ENCODE measurements around the gene DIP2B. TPM values are rescaled to one million over a fixed set of nuclear protein-coding genes. Genes with fewer than 3 reads are reported as not detected.

The DIP2B gene
- total RNA-seq, 1 experiment from 2014 or later: 20.0 TPM

DNA sequence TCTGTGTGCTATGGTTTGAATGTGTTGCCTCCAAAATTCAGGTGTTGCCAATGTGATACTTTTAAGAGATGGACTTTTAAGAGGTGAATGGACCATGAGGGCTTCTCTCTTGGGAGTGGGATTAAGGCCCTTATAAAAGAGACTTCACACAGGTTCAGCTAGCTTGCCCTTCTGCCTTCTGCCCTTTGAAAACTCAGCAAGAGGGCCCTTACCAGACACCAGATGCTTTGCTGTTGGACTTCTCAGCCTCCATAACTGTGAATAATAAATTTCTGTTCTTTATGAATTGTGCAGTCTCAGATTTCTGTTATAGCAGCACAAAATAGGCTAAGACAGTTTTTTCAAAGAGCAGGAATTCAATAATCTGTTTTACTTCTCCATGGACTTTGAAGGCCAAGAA is 86.1 kb downstream of the DIP2B start:
- H3K4me3 Mint-ChIP-seq: no peak overlapping the region
- H3K18ac ChIP-seq (ENCODE audit: insufficient read length, low read depth, low read length): no peak overlapping the region
- H3K4me2 ChIP-seq (ENCODE audit: insufficient read depth, insufficient read length, low read length): no peak overlapping the region
- no peak overlapping the region for H3K56ac ChIP-seq (ENCODE audit: insufficient read length, low read depth, low read length)
- H2BK15ac ChIP-seq (ENCODE audit: low read depth, low read length): no peak overlapping the region
- DNase-seq: no peak
- H2BK20ac ChIP-seq (ENCODE audit: low read depth, low read length, poor library complexity, severe bottlenecking): no peak overlapping the region
- H3K27ac ChIP-seq (ENCODE audit: insufficient read length, low read depth, low read length): no peak overlapping the region
- H3K4me1 ChIP-seq (ENCODE audit: insufficient read depth, low read length): peaks cover 6% of the 10 kb centered on the region; the same call in 1 of the 2 replicates
- H2AK5ac ChIP-seq (ENCODE audit: insufficient read length, low read length): no peak overlapping the region
- H3K79me1 ChIP-seq (ENCODE audit: insufficient read depth, low read depth, low read length, poor library complexity, severe bottlenecking): no peaks in the 10 kb centered on the region
- H3K23me2 ChIP-seq (ENCODE audit: insufficient read length, low read depth, low read length, poor library complexity, severe bottlenecking): no peaks in the 10 kb centered on the region
- no peaks in the 10 kb centered on the region for H3K27me3 ChIP-seq (ENCODE audit: insufficient read depth, low read length)
- no peak overlapping the region for H2BK12ac ChIP-seq (ENCODE audit: insufficient read length, low read depth, low read length)
- H3K36me3 Mint-ChIP-seq (ENCODE audit: insufficient read depth in 1 of 3, low read depth in 3 of 3): no peaks in the 10 kb centered on the region
- no peak overlapping the region for H4K8ac ChIP-seq (replicated peaks; ENCODE audit: insufficient read length, low read depth, low read length)
- H4K20me1 ChIP-seq (ENCODE audit: control insufficient read depth, insufficient read depth, insufficient read length): no peaks in the 10 kb centered on the region
- no peaks in the 10 kb centered on the region for H3K9me3 ChIP-seq (ENCODE audit: control insufficient read depth, low read depth, low read length)
- no peak overlapping the region for H3T11ph ChIP-seq (ENCODE audit: low read length)
- no peak overlapping the region for H3K23ac ChIP-seq (ENCODE audit: insufficient read length, low read depth, low read length)
- H2BK5ac ChIP-seq (ENCODE audit: insufficient read length, low read length): no peak overlapping the region
- no peaks in the 10 kb centered on the region for H3K27me3 Mint-ChIP-seq (ENCODE audit: low read depth)
- no peak overlapping the region for H2AFZ ChIP-seq (ENCODE audit: low read length)
- no peak overlapping the region for H3K27ac Mint-ChIP-seq
- TF ChIP-seq, protein P1, sequence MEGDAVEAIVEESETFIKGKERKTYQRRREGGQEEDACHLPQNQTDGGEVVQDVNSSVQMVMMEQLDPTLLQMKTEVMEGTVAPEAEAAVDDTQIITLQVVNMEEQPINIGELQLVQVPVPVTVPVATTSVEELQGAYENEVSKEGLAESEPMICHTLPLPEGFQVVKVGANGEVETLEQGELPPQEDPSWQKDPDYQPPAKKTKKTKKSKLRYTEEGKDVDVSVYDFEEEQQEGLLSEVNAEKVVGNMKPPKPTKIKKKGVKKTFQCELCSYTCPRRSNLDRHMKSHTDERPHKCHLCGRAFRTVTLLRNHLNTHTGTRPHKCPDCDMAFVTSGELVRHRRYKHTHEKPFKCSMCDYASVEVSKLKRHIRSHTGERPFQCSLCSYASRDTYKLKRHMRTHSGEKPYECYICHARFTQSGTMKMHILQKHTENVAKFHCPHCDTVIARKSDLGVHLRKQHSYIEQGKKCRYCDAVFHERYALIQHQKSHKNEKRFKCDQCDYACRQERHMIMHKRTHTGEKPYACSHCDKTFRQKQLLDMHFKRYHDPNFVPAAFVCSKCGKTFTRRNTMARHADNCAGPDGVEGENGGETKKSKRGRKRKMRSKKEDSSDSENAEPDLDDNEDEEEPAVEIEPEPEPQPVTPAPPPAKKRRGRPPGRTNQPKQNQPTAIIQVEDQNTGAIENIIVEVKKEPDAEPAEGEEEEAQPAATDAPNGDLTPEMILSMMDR (conservative IDR thresholded peaks at IDR 0.05): no peak
- H4K91ac ChIP-seq (ENCODE audit: insufficient read length, low read depth, low read length): no peak overlapping the region
- H2BK120ac ChIP-seq (ENCODE audit: low read depth, low read length, poor library complexity, severe bottlenecking): no peak overlapping the region
- no peak overlapping the region for H3K4ac ChIP-seq (ENCODE audit: low read depth, low read length)
- H3K4me1 Mint-ChIP-seq: peaks cover 9 to 10% of the 10 kb centered on the region in 2 experiments
- H4K5ac ChIP-seq (ENCODE audit: insufficient read length, low read depth, low read length): no peak overlapping the region
- no peak overlapping the region for H3K14ac ChIP-seq (ENCODE audit: insufficient read depth, low read length)
- peaks cover 4% of the 10 kb centered on the region; the same call in 1 of the 2 replicates for H3K79me2 ChIP-seq (ENCODE audit: insufficient read depth, low read length)
- no peak overlapping the region for H3K9ac ChIP-seq (ENCODE audit: extremely low read depth, insufficient read length, low read length)
- no peaks in the 10 kb centered on the region for H3K9me3 Mint-ChIP-seq

Measured in H9 (cell line).